Uterus (tissue), 2 donors: ENCODE results near the gene OPCML.

ENCODE experiments used
- POLR2A ChIP-seq, 2 donors: fragments of 450-650 bp; IDR thresholded peaks; one replicate each; pipeline ENCODE4 v1.6.1; 2016; ENCODE audit warnings: antibody characterized with exemption in 2 of 2, mild to moderate bottlenecking in 1 of 2, moderate library complexity in 1 of 2
- TF ChIP-seq, protein P1 (sequence below), 4 experiments: fragments of 200-600 bp in 2 of 4; fragments of 450-650 bp in 2 of 4; sonication (generic) in 2 of 4; IDR thresholded peaks; one replicate each; pipeline ENCODE4 v1.5.1; 2016 to 2019; ENCODE audit warnings: antibody characterized with exemption in 4 of 4, mild to moderate bottlenecking in 2 of 4, moderate library complexity in 1 of 4

DNA sequence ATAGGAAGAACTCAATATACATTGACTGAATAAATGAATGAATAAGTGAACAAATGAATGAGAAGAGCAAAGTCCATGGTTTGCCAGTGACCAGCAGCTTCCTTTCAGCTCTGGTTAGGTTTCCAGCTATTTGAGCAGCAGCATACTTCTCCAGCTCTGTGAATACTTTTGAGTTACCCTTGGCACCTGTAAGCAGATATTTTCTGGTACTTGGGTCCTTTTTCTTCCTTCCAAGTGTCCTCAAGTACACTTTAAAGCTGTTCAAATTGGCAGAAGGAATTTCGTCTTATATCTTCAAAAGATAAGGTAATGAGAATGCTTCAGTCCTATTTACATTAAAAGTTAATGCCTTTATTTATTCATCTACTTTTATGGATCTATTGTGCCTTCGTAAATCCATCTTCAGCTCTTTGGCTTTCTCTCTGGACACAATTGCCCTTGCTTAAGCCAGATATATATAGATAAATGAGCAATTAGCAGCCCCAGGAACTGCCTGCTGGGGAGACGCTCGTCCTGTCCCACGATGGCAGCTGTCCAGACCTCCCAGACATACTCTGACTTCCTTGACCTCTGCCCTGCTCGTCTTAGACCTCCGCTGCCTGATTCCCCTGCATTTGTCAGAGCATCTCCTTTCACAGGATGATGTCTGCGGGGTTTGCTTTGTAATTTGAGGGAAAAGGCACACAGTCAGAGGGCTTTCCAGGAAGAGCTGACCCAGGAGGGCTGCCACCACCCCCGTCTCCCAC lies 926.3 kb downstream of the OPCML start:
- TF ChIP-seq, protein P1, sequence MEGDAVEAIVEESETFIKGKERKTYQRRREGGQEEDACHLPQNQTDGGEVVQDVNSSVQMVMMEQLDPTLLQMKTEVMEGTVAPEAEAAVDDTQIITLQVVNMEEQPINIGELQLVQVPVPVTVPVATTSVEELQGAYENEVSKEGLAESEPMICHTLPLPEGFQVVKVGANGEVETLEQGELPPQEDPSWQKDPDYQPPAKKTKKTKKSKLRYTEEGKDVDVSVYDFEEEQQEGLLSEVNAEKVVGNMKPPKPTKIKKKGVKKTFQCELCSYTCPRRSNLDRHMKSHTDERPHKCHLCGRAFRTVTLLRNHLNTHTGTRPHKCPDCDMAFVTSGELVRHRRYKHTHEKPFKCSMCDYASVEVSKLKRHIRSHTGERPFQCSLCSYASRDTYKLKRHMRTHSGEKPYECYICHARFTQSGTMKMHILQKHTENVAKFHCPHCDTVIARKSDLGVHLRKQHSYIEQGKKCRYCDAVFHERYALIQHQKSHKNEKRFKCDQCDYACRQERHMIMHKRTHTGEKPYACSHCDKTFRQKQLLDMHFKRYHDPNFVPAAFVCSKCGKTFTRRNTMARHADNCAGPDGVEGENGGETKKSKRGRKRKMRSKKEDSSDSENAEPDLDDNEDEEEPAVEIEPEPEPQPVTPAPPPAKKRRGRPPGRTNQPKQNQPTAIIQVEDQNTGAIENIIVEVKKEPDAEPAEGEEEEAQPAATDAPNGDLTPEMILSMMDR (IDR thresholded peaks at IDR 0.05): no peak
- no peak for TF ChIP-seq POLR2A (IDR thresholded peaks at IDR 0.05)
